Measurements from ENCODE around the gene TIMM10. TPM values are rescaled to one million over a fixed set of nuclear protein-coding genes. Genes with fewer than 3 reads are reported as not detected.

Gene TIMM10
- total RNA-seq, 1 experiment from 2014 or later, result 152 TPM

- Histone ChIP-seq H3K36me3 (ENCODE audit: control insufficient read depth, insufficient read depth, low read length) (no peaks in the 10 kb centered on the region), H3K27ac (ENCODE audit: low read length) (no peak overlapping the region), H3K27me3 (ENCODE audit: control insufficient read depth, insufficient read depth, low read length) (peaks cover 17% of the 10 kb centered on the region), H3K4me3 (ENCODE audit: low read depth in 2 of 2, low read length in 2 of 2) (no peak overlapping the region), H3K4me1 (ENCODE audit: control insufficient read depth, insufficient read depth, low read length) (no peaks in the 10 kb centered on the region; the same call in 1 of the 2 replicates), H3K9me3 (ENCODE audit: control insufficient read depth, insufficient read depth, low read depth, low read length) (no peaks in the 10 kb centered on the region)
- BruUV-seq (replicated peaks), result no TSS peak
- in situ Hi-C loops (cut with HindIII; ENCODE audit: low pct_unique_long_range_greater_than_20kb, low sequenced_read_pairs), result no loop called here
- ChIA-PET CTCF (interaction anchor here (1.3 kb wide), 1 partner anchor 134 kb away, joined by 3 read pairs; no protein-coding TSS in a partner anchor), POLR2A (no interaction called here)
- intact Hi-C loops (cut with micrococcal nuclease; ENCODE audit: unreplicated experiment), result loop anchor here (5.0 kb wide), 1 partner anchor 133 kb away; no protein-coding TSS in a partner anchor
- TF ChIP-seq, protein P1, sequence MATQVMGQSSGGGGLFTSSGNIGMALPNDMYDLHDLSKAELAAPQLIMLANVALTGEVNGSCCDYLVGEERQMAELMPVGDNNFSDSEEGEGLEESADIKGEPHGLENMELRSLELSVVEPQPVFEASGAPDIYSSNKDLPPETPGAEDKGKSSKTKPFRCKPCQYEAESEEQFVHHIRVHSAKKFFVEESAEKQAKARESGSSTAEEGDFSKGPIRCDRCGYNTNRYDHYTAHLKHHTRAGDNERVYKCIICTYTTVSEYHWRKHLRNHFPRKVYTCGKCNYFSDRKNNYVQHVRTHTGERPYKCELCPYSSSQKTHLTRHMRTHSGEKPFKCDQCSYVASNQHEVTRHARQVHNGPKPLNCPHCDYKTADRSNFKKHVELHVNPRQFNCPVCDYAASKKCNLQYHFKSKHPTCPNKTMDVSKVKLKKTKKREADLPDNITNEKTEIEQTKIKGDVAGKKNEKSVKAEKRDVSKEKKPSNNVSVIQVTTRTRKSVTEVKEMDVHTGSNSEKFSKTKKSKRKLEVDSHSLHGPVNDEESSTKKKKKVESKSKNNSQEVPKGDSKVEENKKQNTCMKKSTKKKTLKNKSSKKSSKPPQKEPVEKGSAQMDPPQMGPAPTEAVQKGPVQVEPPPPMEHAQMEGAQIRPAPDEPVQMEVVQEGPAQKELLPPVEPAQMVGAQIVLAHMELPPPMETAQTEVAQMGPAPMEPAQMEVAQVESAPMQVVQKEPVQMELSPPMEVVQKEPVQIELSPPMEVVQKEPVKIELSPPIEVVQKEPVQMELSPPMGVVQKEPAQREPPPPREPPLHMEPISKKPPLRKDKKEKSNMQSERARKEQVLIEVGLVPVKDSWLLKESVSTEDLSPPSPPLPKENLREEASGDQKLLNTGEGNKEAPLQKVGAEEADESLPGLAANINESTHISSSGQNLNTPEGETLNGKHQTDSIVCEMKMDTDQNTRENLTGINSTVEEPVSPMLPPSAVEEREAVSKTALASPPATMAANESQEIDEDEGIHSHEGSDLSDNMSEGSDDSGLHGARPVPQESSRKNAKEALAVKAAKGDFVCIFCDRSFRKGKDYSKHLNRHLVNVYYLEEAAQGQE (IDR thresholded peaks at IDR 0.05; ENCODE audit: insufficient read depth in 1 of 2, low read depth in 2 of 2, low read length in 1 of 2), result no peak
- TF ChIP-seq POLR2AphosphoS5 (IDR thresholded peaks at IDR 0.05; ENCODE audit: low read depth, low read length), result no peak
- TF ChIP-seq CTCF (IDR thresholded peaks at IDR 0.05), result no peak
- TF ChIP-seq TCF7L2 (IDR thresholded peaks at IDR 0.05; ENCODE audit: low read depth, low read length), result no peak
- no peak for TF ChIP-seq SIN3A (IDR thresholded peaks at IDR 0.05; ENCODE audit: borderline replicate concordance, insufficient read depth, low read depth, low read length)
- no peak for DNase-seq (ENCODE audit: low read depth, low spot score)
- ATAC-seq, result no peak
These were observed 50.6 kb downstream of the TIMM10 start for GRCh38 chr11:57479911-57480310.

- no TSS peak for BruUV-seq (replicated peaks)
- Histone ChIP-seq H3K4me1 (ENCODE audit: control insufficient read depth, insufficient read depth, low read length) (no peaks in the 10 kb centered on the region; the same call in 1 of the 2 replicates), H3K9me3 (ENCODE audit: control insufficient read depth, insufficient read depth, low read depth, low read length) (no peaks in the 10 kb centered on the region), H3K36me3 (ENCODE audit: control insufficient read depth, insufficient read depth, low read length) (no peaks in the 10 kb centered on the region), H3K4me3 (ENCODE audit: low read depth in 2 of 2, low read length in 2 of 2) (no peak overlapping the region), H3K27ac (ENCODE audit: low read length) (no peak overlapping the region), H3K27me3 (ENCODE audit: control insufficient read depth, insufficient read depth, low read length) (peaks cover 18% of the 10 kb centered on the region)
- TF ChIP-seq CTCF (IDR thresholded peaks at IDR 0.05) (no peak), POLR2AphosphoS5 (IDR thresholded peaks at IDR 0.05; ENCODE audit: low read depth, low read length) (no peak), TCF7L2 (IDR thresholded peaks at IDR 0.05; ENCODE audit: low read depth, low read length) (no peak), SIN3A (IDR thresholded peaks at IDR 0.05; ENCODE audit: borderline replicate concordance, insufficient read depth, low read depth, low read length) (no peak)
- TF ChIP-seq, protein P1 (IDR thresholded peaks at IDR 0.05; ENCODE audit: insufficient read depth in 1 of 2, low read depth in 2 of 2, low read length in 1 of 2), result no peak
- no peak for ATAC-seq
- intact Hi-C loops (cut with micrococcal nuclease; ENCODE audit: unreplicated experiment) (no loop called here), in situ Hi-C loops (cut with HindIII; ENCODE audit: low pct_unique_long_range_greater_than_20kb, low sequenced_read_pairs) (no loop called here)
- CTCF ChIA-PET, result interaction anchor here (1.4 kb wide), 1 partner anchor 162 kb away, joined by 6 read pairs; no protein-coding TSS in a partner anchor
- POLR2A ChIA-PET, result no interaction called here
- DNase-seq (ENCODE audit: low read depth, low spot score), result no peak
These were observed 51.4 kb downstream of the TIMM10 start for GRCh38 chr11:57479021-57479663.
